Measurements from ENCODE around the gene MMP19.

DNA sequence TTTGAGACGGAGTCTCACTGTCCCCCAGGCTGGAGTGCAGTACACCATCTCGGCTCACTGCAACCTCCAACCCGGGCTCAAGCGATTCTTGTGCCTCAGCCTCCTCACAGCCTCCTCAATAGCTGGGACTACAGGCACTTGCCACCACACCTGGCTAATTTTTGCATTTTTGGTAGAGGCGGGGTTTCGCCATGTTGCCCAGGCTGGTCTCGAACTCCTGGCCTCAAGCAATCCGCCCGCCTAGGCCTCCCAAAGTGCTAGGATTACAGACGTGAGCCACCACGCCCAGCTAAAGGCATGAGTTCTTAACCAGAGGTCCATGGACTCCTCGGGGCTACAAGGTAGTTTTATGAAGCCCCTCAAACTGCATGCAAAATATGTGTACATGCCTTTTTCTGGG lies 27.3 kb downstream of the MMP19 start:
- TF ChIP-seq, protein P1, sequence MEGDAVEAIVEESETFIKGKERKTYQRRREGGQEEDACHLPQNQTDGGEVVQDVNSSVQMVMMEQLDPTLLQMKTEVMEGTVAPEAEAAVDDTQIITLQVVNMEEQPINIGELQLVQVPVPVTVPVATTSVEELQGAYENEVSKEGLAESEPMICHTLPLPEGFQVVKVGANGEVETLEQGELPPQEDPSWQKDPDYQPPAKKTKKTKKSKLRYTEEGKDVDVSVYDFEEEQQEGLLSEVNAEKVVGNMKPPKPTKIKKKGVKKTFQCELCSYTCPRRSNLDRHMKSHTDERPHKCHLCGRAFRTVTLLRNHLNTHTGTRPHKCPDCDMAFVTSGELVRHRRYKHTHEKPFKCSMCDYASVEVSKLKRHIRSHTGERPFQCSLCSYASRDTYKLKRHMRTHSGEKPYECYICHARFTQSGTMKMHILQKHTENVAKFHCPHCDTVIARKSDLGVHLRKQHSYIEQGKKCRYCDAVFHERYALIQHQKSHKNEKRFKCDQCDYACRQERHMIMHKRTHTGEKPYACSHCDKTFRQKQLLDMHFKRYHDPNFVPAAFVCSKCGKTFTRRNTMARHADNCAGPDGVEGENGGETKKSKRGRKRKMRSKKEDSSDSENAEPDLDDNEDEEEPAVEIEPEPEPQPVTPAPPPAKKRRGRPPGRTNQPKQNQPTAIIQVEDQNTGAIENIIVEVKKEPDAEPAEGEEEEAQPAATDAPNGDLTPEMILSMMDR (IDR thresholded peaks at IDR 0.05; ENCODE audit: low read depth, low read length), result no peak
- no peak for TF ChIP-seq EZH2phosphoT487 (IDR thresholded peaks at IDR 0.05; ENCODE audit: low read depth)

Data from OCI-LY3 (cell line).